Stimulated activated CD4-positive, alpha-beta T cell treated with anti-CD3 and anti-CD28 coated beads, TNF-alpha, amount 100 ng/mL, for 24 hours (primary cell): ENCODE data around the gene SERPINE2.

Experiments used
- DNase-seq, 3 experiments: peaks; one replicate each; pipeline ENCODE4 v3.0.0-alpha.2; 2020; ENCODE audit warnings: low read depth in 3 of 3

Gene SERPINE2

DNA sequence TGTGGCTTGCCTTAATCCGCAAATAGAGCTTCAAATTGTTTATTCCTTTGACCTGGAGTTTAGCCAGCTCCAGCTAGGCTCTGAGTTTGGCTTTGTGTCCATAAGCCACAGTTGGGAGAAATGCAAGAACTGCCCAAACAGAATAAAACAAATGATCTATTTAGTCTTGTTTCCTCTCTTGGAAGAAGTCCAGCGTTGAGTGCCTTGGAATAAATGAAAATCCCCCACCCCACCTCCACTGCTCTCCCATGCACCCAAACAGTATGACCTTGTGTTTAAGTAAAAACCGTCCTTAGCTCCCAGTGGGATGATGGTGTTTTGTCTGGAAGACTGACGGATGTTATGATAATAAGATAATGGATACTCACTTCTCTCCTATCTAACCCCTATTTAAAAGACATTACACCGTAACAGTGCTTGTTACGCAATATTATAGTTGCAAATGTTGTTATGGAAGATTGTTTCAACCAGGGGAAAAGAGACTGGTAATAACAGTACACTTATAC is 3.2 kb upstream of the SERPINE2 start:
- no peak for DNase-seq

DNA sequence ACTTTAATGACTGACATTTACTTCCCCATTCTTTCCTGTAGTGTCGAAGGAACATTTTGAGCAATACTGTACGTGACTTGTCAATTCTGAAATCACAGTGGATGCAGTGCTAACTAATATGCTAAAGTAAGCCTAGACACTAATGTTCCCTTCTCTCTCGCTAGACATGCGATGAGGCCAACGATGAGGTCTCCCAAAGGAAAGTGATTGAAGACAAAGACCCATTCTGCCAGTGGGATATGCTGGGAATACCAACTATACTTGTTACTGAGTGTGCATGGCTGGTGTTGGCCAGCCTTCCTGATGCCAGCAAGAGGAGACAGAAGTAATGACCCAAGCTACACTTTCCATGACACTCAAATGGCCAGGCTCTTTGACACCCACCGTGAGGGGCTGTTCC is 2.5 kb upstream of the SERPINE2 start:
- no peak for DNase-seq

DNA sequence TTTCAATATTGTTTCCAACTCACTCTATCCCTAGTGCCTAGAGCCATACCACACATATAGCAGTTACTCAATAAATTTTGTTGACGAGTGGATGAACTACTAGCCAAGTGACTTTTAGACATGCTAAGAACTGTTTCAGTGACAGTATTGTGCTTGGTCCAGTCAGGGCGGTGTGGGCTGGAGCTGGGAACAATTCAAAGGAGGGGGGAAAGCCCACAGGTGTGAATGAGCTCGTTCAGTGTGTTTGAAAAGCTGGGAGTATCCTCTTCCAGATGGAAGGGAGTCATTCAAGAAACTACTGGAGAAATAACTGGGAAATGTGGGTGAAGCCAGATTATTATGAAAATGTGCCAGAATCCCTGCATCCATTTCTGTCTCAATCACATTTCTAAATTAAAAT is 1.7 kb upstream of the SERPINE2 start:
- no peak for DNase-seq

DNA sequence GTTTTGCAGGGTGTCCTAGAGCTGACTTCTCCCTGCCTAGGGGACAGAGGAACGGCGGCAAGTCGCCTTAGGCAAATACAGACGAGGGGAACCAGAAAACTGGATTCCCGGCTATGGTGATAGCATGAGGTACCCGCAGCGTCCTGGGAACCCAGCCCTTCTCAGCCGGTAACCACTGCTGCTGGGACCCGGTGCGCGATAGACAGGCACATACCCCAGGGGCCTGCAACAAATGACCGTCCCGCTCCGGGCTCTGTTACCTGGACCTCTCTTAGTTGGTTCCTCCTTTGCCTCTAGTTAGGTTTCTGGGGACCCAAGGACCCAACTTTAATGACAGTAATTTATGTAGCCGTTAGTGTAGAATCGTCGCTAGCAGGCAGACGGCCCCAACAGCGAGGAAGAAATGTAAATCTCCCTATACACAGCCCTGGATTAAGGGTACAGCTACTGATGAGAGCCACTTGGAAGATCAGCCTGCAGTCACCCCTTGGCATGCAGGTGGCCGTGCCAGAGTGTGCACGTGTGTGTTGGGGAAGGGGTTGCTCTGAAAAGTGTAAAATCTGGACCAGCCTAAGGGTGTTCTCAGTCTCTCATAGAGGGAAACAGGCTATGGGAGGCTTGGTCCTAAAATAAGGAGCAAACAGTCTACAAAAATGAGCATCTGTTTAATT is 819 bp upstream of the SERPINE2 start:
- no peak for DNase-seq

DNA sequence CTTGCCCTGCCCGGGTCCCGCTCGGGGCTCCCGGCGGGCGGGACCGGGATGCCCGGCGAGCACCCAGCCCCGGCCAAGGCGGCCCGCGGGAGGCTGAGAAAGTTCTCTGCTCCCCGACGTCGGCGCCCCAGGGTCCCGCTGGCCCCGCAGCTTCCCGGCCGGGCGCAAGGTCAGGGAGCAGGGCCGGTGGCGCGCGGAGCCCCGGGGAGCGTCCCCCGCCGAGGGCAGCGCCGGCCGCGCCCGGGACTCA is 331 bp downstream of the SERPINE2 start:
- DNase-seq: no peak

DNA sequence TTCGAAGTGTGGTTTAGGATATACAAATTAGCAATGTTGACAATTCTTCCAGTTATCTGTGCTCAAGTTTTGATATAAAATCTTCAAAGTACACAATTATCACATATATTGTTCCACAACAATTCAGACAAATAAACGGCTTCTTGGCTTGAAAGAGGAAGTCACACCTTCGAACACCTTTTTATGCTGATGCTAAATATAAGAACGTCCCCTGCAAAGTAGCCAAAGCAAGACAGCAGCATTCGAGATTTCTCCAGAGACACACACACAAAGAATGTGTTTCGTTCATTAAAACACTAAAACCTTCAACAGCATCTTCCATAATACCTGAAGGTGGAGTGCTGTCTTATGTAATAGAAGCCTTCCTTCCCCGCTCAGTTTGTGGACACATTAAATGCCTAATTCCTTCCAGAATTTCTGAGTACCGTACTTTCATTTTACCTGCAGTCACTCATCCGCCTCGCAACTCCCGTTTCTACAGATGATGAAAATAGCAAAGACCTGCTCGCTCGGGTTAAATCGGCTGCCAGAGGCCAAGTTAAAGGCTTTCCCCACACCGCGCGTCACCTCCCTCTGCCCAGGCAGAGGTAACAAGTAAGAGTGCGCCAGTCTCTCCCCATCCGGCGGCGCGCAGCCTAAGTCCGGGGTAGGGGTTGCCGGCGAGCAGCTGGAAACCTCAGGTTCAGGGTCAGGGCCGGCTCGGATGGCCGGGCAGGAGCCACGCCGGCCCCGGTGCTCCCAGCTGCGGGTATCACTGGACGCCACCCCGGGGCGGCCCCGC is 847 bp downstream of the SERPINE2 start:
- peak; percentile 11 to 49 (median 15) for DNase-seq

DNA sequence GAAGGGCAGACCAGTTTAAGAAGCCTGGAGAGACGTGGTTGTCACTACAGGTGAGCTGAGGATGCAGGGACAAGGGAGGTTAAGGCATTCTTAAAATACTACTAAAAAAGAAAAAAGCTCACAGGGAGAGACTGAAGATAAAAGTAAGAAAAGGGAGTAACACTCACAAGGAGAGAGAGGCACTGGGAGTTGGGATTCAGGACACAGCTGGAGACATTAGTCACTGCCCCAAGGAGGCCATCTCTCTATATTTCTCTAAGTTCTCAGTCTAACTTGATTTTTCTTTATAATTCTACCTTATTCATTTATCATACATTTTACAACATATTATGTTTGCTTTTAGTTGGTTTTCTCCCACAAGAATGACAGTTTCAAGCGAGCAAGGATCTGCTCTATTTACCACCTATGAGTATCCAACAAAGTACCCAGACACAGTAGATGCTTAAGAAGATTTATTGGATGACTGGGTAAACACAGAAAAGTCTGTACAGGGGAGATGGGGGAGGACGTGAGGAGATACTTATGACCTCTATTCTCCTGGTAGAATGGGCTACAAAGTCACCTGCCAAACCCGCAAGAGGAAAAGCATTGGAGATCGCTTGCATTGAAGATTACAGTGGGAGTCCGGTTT is 2.2 kb downstream of the SERPINE2 start:
- DNase-seq: no peak

DNA sequence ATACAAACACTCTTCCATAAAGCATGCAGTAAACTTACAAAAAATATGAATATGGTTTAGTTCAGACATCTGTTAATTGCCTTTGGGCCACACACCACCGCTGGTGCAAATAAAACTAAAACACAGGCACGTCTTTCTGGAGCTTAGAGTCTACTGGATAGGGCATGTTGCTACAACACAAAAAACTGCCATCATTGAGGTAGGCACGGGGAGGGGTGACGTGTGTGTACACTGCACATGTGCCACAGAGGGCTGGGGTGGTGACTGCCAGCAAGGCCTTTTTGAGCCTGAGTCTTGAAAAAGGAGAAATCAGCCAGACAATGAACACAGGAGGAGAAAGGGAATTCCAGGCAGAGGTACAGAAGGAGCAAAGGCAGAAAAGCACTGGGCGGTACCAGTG is 5.1 kb downstream of the SERPINE2 start:
- no peak for DNase-seq

DNA sequence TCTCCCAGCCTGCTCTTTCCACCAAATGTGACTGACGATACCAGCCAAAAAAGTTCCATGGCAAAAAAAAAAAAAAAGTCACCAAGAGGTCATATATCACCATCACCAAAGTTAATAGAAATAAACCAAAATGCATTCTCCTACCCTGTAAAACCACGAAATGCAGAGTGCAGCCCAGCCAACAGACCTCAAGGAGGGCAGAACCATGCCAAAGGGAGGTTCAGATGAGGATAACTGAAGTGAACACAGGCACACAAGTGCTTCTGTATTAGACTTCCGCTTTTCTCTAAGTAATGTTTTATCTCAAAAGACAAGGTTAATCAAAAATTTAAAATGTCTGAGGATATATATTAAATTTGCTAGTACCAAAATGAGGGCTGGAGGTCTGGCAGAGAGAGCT is 5.5 kb downstream of the SERPINE2 start:
- no peak for DNase-seq

DNA sequence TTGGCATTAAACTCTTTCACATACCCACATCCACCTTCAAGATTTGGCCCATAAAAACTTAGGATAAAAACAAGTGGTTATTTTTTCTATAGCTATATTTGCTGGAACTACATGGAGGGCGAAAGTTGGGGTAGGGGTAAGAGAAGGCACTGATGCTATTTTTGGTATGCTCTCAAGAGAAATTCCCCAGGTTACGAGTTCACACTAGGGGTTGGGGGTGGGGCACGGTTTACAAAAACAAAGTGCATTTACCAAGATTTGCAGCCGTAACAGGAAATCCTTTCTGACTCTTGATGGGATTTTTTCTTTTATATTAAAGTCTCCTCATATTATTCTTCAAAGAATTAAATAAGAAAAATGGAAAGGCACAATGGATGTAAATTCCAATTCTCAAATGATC is 6.8 kb downstream of the SERPINE2 start:
- DNase-seq: no peak

DNA sequence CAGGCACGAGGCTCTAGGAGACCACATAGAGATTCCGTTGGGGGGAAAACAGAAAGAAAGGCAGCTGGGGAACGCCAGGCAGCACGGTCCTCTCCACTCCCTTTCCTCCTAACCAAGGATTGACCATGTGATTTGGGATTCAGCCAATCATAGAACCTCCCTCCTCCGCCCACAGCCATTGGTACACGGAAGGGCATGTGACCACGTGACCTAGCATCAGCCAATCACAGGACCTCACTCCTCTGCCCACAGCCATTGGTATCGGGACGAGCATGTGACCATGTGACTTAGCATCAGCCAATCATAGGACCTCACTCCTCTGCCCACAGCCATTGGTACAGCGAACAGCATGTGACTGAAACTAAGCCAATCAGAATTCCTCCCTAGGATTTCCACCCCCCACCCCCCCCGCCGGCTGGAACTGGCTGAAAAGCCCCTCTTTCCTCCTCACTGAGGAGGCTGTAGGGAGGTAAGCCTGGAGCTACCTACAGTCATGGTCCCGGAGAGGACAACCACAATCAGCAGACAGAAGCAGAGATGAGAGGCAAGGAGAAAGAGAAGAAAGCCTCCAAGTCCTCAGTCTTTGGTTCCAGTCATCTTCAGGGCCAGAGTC is 7.6 kb downstream of the SERPINE2 start:
- DNase-seq: no peak

DNA sequence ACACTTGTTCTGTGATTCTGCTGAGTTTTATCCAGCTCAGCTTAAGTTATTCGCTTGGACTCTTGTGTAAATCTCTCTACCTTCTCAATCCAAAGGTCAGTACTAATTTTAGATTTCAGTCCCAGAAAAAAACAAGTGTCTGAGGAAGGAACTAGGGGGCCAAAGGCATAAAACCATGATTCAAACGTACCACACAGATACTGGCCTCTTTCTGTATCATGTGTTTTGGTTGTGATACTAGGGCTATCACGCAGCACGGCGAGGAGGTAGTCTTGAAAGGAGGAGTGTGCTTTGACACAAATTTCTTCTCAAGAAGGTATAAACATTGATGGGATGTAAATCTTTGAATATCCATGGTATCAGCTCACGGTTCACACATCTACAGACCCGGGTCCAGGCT is 8.3 kb downstream of the SERPINE2 start:
- no peak for DNase-seq

DNA sequence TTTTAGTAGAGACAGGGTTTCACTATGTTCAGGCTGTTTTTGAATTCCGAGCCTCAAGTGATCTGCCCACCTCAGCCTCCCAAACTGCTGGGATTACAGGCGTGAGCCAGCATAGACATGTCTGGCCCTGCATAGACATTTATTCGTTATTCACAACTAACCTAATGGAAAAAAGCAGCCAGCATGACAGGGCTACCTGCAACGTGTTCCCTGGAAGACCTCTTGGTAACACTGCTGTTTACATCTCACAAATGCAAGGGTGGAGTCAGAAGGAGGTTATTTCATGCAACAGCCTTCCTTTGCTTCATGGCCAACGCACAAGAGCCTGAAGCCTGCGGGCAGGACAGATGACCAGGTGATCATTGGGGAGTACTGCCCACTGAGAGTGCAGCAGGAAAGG is 9.2 kb downstream of the SERPINE2 start:
- no peak for DNase-seq

DNA sequence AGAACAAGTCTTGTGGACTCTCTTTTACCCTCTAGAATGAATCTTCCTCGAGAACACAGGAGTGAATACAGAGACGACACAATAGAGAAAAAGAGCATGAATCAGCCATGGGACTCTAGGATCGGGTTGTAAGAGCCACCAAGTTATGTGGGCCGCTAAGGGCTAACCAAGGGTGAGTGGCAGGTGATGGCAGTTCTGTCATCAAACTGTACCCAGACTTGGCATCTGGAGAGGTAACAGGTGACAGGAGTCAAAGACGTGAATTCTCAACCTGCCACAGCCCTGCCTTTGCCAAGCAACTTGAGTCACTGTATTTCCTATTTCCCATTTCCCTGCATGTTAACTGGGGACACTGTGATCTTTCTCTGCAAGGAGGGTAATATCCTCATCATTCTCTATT is 11.2 kb downstream of the SERPINE2 start:
- no peak for DNase-seq

DNA sequence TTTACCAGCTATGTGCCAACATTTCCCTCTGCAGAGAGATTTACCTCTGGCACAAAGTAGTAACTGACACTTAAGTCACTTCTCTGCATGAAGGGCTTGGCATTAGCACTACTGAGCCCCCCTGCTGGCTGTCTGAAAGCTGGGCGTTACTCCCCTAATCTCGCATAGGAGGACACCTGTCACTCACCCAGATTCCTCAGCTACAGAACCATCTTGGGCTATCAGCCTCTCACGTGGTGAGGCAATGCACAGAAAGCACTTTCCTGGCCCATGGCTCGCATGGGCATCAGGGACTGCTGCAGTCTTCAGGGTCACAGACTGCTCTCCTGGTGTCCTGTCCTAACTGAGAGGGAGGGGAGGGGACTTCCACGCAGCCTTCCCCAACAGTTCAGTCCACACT is 12.0 kb downstream of the SERPINE2 start:
- no peak for DNase-seq

DNA sequence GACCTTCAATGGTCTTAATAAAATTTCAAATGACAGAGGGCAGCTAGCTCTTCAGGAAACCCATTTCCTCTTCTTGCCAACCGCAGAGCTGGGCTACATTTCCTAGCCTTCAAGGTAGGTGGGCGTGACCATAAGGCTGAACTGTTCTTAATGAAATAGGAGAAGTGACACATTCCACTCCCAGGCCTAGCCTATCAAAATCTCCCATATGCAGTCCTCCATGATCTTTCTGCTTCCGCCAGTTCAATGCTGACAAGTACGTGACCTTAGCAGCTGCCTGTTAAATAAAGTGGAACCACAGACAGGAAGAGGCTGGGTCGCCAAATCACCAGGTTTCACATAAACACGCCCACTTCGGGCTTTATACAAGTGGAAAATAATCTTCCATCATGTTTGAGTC is 13.2 kb downstream of the SERPINE2 start:
- peak; percentile 37 to 51 (median 38) for DNase-seq

DNA sequence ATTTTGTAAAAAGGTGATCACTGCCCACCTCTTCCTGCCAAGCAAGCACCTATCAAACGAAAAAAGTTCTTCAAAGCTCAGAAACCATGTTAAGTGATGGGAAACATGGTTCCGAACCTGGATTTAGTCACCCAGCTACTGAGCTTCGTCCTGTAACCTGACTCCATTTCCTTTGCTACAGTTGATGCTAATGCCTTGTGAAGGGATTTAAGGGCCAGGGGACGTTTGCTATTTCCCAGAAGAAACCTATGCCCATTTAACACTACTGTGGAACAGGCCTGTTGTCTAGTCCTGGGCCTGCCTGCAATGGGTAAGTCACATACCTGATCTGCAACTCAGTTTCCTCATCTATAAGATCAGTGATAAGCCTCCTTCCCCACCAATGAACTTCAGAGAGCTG is 14.8 kb downstream of the SERPINE2 start:
- no peak for DNase-seq

DNA sequence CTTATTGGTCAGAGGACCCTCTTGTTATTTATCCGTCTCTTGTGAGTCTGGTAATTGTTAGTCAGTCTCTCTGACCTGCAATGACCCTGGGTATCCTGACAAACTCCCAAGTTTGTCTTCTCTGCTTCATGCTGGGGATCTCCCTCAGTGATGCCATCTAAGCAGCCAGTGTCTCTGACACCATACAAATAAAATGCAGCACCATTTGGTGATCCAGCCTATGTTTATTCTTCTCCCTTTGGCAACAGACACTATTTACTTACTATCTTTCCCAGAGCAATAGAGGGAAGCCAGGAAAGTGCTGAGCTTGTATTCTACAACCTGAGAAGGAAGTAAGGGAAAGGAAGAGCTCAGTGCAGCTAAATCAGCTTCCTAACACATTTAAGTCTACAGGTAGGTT is 15.9 kb downstream of the SERPINE2 start:
- no peak for DNase-seq

DNA sequence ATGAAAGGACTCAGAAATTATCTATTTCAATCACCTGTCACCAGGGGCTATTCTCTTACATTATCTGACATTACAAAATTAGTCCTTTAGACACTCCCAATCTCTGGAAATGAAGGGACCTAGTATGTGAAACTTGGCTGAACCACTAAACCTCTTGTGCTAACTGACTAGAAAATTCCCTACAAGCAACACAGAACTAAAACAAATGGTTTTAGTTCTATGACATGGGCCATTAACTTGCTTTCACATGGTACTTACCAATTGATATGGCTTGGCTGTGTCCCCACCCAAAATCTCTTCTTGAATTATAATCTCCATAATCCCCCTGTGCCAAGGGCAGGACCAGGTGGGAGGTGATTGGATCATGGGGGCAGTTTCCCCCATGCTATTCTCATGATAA is 16.6 kb downstream of the SERPINE2 start:
- DNase-seq: no peak

DNA sequence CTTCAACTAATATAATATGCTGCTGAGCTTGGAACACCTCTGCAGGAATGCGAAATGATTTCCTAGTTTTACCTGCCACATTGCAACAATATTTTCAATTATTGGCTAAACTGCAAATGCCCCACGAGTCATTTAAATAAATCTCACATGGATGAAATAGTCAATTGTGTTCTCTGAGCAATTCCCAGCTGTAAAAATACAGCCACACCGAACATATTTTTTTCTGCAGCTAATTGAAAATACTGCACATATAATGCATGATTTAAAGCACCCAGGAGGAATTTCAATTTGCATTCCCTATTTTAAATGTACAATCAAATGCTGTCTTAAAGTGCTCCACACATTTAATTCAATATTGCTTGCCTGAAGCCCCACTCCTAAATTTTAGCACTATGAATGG is 18.6 kb downstream of the SERPINE2 start:
- DNase-seq: no peak

DNA sequence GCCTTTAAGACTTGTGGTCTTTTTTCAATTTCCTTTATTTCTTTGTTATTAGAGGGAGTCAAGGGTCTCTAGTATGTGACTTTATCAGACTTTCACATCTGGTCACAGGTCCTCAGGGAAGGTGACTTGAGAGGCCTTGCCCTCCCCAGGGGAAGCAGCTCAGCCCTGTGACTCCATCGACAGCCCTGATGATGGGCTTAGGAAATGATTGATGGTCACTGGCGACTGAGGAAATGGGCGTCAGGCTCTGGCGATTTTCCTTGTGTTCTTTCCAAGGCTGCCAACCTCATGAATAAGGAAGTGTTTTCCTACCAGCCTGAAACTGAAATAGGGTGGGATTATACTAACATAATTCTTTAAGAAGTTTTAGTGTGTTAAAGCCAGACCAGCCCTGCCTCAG is 21.1 kb downstream of the SERPINE2 start:
- DNase-seq: no peak

DNA sequence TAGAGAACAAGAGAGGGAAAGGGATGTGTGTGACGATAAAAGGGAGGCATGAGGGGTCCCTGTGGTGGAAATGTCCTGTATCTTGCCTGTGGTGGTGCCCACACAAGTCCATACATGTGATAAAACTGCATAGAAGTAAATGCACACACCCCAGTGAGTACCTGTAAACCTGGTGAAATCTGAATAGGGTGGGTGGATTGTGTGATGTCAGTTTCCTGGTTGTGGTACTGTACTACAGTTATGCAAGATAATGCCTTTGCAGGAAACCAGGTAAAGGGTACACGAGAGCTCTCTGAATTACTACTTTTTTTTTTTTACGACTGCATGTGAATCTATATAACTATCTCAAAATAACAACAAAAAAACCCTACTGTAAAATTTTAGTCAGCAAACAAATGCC is 22.1 kb downstream of the SERPINE2 start:
- DNase-seq: no peak

DNA sequence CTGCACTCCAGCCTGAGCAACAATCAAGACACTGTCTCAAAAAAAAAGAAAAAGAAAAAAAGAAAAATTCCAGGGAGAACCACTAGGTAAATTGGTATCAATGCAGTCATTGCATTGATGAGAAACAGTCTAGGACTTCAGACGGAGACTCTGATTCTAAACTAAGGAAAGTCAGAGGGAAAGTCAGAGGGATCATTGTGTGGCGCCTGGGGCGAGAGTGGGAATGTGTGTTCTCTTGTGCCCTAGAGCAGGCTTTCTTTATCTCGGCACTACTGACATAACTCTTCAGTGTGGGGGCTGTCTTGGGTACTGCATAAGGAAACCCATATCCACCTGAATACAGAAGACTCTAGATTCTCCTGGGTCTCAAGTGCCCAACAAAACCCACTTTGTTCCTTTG is 24.8 kb downstream of the SERPINE2 start:
- DNase-seq: no peak
